Glomerular endothelial cell (primary cell): ENCODE data around the gene SMYD1. TPM values are rescaled to one million over a fixed set of nuclear protein-coding genes. Genes with fewer than 3 reads are reported as not detected.

Source experiments
- DNase-seq: peaks from one replicate; pipeline ENCODE4 v3.0.0-alpha.2; 2011; ENCODE audit warnings: low read depth, low spot score; ENCODE audit errors: extremely low read depth
- total RNA-seq: library from RNA; depleted of rRNA; stranded (reverse); fragments of >200 nt; gene quantifications from 2 replicates; pipeline ENCODE4 v1.2.3, GENCODE V29; 2015

SMYD1 gene
- total RNA-seq, 1 donor from 2014 or later, result not detected

GRCh38 chr2:88086401-88086800, 18.8 kb downstream of the SMYD1 start:
- no peak for DNase-seq

GRCh38 chr2:88087073-88087472, 19.4 kb downstream of the SMYD1 start:
- DNase-seq, result no peak

DNA sequence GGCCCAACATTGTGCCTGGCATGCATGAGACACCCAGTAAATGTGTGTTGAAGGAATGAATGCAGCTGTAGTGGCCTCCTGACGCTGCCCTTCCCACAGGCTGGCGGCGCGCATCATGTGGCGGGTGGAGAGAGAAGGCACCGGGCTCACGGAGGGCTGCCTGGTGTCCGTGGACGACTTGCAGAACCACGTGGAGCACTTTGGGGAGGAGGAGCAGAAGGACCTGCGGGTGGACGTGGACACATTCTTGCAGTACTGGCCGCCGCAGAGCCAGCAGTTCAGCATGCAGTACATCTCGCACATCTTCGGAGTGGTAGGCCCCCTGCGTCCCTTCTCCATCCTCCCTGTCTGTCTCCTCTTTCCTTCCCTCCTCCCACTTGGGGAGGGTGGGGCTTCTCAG, 20.1 kb downstream of the SMYD1 start:
- no peak for DNase-seq

DNA sequence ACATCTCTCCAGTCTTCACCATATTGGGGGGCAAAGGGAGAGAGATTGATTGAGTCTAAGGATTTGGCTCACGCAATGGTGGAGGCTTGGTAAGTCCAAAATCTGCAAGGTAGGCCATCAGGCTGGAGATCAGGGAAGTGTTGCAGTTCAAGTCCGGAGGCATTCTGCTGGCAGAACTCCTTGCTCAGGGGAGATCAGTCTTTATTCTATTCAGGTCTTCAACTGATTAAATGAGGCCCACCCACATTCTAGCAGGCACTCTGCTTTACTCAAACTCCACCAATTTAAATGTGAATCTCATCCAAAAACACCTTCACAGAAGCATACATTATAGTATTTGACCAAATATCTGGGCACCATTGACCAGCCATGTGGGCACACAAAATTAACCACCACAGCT, 21.4 kb downstream of the SMYD1 start:
- DNase-seq, result no peak

GRCh38 chr2:88090446-88091283, 23.0 kb downstream of the SMYD1 start:
- no peak for DNase-seq

- no peak for DNase-seq
These were observed 24.3 kb downstream of the SMYD1 start for GRCh38 chr2:88091943-88092342.

- no peak for DNase-seq
These were observed 25.1 kb downstream of the SMYD1 start for GRCh38 chr2:88092773-88093172.

DNA sequence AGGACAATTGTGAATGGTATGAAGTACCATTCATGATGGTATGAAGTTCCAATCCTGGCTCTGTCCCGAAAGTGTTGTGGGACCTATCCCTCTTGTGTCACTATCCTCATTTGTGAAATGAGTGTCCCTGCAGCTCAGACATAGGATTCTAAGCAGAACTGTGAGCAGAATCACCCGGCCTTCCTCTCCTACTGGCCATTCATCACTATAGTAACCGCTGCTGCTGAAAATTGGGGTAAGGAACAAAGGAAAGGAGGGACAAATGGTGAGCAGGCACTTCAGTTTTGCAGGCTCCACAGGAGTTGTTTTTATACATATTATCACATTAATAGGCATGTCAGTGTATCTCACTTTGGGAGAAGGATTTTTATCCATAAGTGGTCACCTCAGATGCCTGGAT, 27.4 kb downstream of the SMYD1 start:
- no peak for DNase-seq

- no peak for DNase-seq
These were observed 29.1 kb downstream of the SMYD1 start for GRCh38 chr2:88096708-88097107.

DNA sequence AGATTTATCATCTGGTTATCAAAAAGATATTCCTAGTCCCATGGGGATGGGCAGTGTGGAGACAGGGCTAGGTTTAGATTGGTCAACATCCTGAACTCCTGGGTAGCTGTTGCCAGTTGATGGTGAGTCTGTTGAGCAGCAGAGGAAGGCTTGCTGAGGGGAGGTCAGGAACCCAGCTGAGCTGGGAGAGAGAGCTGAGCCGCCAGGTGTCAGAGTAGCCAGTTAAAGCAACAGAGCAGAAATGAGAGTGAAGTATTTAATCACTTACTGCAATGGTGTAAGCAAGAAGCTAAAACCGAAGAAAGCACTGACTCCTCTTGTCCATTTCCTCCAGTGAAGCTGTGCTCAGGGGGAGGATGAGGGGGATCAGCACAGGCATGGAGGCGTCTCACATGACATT, 29.6 kb downstream of the SMYD1 start:
- DNase-seq, result no peak

DNA sequence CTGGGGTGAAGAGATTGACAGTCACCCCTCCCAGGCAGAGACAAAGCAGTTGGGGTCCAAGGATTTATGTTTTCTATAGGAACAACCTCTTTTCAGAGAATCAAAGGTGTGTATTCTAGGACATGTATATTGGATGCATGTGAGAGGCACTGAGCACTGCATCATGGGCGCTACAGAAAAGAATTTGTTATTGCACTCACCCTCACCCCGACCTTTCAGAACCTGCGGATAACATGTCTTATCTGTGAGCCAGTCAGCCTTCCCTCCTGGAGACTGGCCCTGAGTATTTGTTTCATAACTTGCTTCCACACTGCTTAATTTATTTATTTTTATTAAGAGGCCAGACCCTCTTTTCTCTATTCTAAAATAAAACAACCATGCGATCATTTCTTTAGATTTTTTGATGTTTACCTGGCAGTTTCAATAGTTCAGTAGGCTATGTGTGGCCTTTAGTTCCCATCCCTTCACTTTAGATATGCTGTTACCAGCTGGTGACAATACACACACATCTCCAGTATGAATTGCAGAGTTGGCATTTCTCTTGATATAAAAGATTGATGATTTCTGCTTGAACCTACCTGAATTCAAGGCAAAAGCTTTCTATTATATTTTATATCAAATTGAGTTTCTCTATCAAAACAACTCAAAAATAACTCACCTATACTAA, 30.4 kb downstream of the SMYD1 start:
- no peak for DNase-seq

DNA sequence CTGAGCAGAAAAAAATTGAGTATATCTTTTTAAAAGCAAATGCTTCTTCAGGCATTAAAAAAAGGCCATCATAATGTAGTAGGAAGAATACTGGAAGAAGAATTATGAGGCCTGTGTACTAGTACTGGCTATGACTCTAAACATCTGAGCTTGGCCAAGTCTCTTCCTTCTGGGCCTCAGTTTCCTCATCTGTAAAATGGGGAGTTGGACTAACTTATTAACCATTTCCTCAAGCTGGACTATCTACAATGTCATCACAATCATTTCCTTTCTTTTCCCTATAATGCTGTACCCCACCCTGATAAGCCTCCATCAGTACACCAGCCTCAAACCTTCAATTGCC, 30.9 kb downstream of the SMYD1 start:
- no peak for DNase-seq

DNA sequence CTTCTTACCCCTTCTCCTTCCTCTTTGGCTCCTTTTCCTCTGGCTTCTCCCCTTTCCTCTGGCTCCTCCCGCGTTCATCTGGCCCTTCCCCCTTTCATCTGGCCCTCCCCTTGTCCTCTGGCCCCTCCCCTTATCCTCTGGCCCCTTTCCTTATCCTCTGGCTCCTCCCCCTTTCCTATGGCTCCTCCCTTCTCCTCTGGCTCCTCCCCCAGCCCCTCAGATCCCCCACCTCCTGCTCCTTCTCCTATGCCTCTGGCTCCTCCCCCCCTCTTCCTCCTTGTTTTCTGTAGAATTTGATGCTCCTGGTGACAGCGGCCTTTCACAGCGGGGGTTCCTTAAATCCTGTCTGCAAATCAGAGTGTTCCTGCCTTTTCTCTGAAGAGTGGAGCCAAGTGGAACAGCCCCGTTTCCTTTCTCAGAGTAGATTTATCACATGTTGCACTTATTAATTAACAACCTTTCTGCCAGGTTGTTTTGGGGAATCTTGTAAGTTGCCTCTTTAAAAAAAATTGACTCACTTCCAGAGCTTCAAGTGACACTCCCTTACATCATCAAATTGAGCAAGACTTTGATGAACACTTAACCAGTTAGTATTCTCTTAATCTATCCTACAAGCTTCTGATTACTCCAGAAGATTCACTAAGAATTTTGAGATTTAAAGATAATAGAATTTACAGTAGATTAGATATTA, 32.3 kb downstream of the SMYD1 start:
- no peak for DNase-seq

DNA sequence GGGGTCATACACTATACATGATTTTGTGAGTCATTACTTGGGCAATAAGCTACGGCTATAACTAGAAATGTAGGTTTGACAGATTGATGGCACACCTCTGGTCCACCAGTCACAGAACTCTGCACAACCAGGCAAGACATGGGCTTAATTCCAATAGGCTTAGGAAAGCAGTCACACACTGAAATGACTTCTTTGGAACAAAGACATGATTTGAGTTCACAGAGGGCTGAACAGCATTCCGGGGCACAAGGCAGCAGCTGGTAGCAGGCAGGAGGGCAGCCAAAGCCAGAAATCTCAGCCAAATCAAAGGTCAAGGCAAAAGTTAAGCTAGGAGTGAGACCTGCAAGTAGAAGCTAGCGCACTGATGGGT, 32.8 kb downstream of the SMYD1 start:
- DNase-seq, result no peak

GRCh38 chr2:88108796-88109195, 41.2 kb downstream of the SMYD1 start:
- DNase-seq, result no peak

DNA sequence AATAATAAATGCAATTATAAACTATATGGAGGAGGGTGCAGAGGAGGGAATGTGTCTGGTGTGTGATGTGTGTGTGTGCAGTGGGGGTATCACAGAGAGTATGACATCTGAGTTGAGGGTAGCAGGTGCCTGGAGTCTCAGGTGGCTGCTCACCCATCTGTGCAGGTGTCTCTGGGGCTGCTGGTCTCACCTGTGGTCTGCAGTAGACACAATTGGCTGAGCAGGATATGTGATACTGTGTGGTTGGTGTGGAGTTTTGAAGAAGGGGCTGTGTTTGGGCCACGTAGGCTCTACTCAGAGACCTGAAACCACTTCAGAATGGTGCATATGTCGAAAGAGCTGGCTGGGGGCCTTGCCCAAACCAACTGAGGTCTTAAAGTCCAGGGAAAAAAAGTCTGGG, 43.2 kb downstream of the SMYD1 start:
- no peak for DNase-seq

DNA sequence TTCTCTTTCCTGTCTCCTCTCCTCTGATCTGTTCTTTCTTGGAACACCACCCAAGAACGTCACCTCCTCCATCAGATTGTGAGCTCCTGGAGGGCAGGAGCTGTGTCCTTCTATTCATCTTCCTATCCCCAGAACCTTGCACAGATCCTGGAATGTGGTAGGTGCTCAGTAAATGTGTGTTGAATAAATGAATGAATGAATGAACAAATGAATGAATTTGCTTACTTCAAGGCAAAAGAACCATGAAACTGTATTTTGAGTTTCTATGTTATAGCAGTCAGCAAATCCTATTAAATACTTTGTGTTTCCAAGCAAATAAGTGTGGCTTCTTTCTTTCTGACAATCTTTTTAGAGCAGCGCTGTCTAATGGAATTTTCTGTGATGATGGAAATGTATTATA, 45.4 kb downstream of the SMYD1 start:
- no peak for DNase-seq

DNA sequence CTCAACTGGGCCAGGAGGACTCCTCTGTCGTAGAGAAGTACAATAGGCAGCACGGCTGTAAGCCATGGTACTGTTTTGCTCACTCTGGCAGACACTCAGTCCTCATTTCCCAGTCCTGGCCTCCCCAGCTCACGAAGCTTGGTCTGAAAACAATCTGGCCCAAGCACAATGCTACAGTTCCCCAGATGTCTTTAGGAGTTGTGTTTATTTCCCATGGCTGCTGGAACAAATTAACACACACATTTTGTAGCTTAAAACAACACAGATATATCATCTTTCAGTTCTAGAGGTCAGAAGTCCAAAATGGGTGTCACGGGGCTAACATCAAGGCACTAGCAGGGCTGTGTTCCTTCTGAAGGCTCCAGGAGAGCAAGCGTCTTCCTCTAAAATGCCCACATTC, 47.3 kb downstream of the SMYD1 start:
- DNase-seq, result no peak

GRCh38 chr2:88115825-88116518, 48.3 kb downstream of the SMYD1 start:
- no peak for DNase-seq

DNA sequence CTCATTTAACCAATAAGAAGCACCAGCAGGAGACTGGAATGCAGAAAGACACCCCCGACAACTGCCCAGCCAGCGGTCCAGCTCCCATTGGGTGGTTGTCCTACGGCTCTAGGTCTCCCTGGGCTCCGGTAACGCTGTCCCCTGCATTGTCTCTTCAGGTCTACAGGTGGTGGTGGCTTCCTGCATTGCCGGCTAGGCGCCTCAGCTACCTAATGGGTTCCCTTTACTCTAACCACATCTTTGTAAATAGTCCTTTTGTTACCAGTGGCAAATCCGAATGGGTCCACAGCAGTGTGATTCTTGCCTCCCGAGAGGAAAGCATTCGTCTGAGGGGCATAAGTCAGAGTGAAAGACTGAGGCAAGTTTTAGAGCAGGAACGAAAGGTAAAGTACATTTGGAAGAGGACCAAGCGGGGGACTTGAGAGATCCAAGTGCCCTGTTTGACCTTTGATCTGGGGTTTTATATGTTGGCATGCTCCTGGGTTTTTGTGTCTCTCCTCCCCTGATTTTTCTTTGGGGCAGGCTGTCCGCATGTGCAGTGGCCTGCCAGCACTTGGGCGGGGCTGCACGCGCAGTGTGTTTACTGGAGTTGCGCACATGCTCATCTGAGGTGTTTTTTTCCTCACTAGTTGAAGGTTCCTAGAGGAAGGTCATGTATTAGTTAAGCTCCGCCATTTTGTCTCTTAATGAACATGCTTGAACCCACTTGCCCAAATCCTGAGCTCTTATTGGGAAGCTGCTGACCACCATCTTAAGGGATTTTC, 49.2 kb downstream of the SMYD1 start:
- DNase-seq, result no peak

DNA sequence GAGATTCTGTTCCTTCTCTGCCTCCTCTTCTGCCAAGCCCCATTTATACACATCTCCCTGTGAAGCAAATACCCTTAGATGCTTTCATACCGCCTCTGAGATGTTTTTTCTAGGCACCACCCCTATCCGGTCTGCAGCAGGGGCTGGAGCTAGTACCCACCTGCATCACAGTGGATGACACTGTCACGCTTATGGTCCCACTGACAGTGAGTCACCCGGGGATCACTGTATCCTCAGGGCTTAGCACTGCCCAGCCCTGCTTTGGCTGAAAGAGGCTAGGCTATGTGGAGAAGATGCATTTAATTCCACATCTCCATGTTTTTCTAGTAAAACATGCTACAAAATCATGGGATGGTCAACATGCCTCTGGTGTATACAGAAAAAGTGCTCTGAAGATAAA, 50.3 kb downstream of the SMYD1 start:
- DNase-seq, result no peak
